SK-N-DZ (cell line): ENCODE results near the gene ALDH7A1. TPM values are rescaled to one million over a fixed set of nuclear protein-coding genes. Genes with fewer than 3 reads are reported as not detected.
"Not testable (repeated sequence)": the region's sequence is repeated elsewhere in the genome, so short reads cannot be mapped to it uniquely, and the experiment has no call there.

Experiments
- DNase-seq: peaks from one replicate; pipeline ENCODE4 v3.0.0-alpha.2; 2015; ENCODE audit warnings: low spot score
- polyA plus RNA-seq, 2 experiments: library from polyadenylated mRNA; depleted of rRNA; stranded (reverse); fragments of >200 nt; gene quantifications; 2 replicates each; pipeline ENCODE4 v1.2.3, GENCODE V29; 2014

ALDH7A1 gene
- 49.7 and 61.1 TPM in 2 replicates for polyA plus RNA-seq (2014; cell fraction: cytosol; rRNA removed)
- polyA plus RNA-seq (2014; cell fraction: nucleus; rRNA removed), result 54.0 and 60.3 TPM in 2 replicates

- DNase-seq, result peak; percentile 97
Measured at GRCh38 chr5:126594748-126595485, at the start of gene ALDH7A1. Gene ALDH7A1 (minus strand): TSS chr5:126595219. CDS start chr5:126595198, 21 bp downstream.

DNA sequence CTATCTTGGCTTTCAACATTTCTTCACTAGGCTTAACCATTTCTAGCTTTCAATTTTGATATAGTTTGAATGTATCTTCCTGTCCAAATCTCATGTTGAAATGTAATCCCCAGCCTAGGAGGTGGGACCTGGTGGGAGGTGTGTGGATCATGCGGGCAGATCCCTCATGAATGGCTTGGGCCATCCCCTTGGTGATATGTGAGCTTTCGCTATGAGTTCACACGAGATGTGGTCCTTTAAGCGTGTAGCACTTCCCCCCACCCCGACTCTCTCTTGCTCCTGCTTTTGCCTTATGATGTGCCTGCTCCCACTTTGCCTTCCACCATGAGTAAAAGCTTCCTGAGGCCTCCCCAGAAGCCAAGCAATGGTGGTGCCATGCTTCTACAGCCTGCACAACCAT is 46.4 kb upstream of the ALDH7A1 start:
- no peak for DNase-seq

DNA sequence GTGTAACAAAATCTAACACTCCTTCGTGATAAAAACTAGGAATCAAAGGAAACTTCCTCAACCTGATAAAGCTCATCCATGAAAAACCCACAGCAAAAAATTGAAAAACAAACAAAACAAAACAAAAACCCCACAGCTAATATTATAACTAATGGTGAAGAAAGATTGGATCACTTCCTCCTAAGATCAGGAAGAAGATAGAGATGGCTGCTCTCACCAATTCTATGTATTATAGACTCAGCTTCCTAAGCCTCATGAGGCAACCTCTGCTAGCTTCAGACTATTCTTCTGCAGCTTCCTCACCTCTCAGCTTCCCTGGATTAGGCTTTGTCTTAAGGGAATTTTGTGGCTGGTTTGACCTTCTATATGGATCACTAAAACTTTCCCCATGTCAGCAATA is 45.8 kb upstream of the ALDH7A1 start:
- no peak for DNase-seq

DNA sequence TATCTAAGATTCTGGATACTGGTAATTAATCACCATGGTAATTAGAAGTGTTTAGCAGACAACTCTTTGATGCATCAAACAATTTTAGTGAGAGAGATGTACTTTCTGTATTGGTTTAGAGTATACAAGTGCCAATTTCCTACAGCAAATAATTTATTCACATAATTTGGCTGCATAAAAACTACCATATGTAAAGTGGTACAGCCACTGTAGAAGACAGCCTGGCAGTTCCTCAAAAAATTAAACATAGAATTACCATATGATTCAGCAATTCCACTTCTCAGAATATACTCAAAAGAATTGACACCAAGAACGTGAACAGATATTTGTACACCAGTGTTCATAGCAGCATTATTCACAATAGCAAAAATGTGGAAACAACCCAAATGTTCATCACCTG is 41.9 kb upstream of the ALDH7A1 start:
- no peak for DNase-seq

DNA sequence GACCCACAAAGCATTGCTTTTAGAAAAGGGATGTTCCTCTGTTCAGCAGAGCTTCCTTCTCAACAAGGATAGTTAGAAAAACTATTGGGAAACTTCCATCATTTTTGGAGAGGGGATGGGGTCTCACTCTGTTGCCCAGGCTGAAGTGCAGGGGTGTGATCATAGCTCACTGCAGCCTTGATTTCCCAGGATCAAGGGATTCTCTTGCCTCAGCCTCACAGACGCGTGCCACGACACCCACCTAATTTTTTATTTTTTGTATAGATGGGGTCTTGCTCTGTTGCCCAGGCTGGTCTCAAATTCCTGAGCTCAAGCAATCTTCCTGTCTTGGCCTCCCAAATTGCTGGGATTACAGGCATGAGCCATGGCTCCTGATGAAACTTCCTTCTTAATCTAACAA is 40.6 kb upstream of the ALDH7A1 start:
- DNase-seq, result no peak

DNA sequence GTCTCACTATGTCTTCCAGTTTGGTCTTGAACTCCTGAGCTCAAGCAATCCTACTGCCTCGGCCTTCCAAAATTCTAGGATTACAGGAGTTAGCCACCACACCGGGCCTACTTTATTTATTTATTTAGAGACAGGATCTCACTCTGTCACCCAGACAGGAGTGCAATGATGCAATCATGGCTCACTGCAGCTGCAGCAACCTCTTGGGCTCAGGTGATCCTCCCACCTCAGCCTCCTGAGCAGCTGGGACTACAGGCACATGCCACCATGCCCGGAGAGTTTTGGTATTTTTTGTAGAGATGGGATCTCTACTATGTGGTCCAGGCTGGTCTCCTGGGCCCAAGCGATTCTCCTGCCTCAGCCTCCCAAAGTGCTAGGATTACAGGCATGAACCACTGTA is 38.5 kb upstream of the ALDH7A1 start:
- no peak for DNase-seq

DNA sequence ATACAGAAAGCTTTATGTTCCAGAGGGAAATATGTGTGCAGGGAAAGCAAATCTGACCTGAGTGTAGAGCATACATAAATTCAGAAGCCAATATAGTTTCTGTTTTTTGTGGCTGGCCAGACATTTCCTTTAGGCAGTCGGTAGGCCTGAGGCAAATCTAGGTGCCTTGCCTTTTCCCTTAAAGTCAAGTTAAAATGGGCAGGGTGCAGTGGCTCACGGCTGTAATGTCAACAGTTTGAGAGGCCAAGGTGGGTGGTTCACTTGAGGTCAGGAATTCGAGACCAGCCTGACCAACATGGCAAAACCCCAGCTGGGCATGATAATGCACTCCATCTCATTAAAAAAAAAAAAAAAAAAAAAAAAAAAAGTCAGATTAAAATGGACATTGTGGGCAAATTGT is 36.9 kb upstream of the ALDH7A1 start:
- DNase-seq, result no peak

GRCh38 chr5:126628102-126628501 is 33.1 kb upstream of the ALDH7A1 start:
- no peak for DNase-seq

- DNase-seq, result no peak
Measured at GRCh38 chr5:126624534-126624933, 29.5 kb upstream of the ALDH7A1 start.

DNA sequence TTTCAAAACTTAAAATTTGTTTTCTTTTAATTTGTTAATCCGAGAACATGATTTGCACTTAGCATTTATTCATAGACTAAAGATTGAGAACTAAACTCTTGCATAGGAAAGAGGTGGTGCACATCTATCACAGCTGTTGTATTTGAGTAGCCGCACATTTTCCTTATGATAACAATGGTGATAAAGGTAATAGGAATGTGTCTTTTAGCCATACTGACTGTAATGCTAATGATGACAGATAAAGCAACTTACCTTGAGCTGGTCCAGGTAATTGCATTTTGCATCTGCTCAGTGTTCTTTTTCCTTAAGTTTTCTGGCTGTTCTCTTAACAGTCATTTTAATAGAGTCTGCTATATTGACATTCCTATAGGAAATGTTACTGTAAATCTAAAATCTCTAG is 24.8 kb upstream of the ALDH7A1 start:
- DNase-seq, result no peak

- DNase-seq, result not testable (repeated sequence)
Measured at GRCh38 chr5:126617603-126618002, 22.6 kb upstream of the ALDH7A1 start.

DNA sequence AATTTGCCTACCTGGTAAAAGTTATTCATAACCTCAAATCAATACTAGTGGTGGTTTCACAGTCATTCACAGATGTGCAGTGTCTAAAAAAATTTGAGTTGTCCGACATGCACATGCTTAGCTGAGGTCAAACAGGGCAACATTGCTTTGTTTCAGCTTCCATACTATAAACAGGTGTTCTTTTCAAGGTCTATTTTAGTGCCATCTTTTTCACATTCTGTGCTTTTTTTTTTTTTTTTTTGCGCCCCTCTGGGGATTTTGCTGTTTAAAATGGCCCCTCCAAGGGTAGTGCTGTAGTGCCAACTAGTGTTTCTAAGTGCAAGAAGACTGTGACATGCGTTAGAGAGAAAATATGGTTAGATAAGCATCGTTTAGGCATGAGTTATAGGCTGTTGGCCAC is 20.3 kb upstream of the ALDH7A1 start:
- no peak for DNase-seq

GRCh38 chr5:126613941-126614592 is 19.0 kb upstream of the ALDH7A1 start:
- no peak for DNase-seq

- DNase-seq, result no peak
Measured at GRCh38 chr5:126610616-126611015, 15.6 kb upstream of the ALDH7A1 start.

DNA sequence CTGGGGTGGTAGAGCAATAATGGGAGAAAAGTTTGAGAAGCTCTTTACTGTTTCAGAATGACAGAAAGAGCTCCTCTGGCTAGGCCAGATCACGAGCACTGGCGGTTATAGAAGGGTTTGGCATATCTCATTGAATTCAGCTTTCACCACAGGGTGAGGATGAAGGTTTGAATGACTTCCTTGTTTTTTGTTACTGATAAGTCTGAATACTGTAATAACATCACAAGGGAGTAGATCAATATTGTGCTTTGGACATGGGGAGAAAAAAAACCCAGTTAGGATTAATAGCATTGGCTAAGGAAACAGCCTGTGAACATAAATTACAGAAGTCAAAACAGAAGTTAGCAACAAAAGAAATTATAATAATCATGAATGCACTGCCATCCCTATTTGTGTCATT is 15.1 kb upstream of the ALDH7A1 start:
- no peak for DNase-seq

- DNase-seq, result no peak
Measured at GRCh38 chr5:126605525-126605924, 10.5 kb upstream of the ALDH7A1 start.

DNA sequence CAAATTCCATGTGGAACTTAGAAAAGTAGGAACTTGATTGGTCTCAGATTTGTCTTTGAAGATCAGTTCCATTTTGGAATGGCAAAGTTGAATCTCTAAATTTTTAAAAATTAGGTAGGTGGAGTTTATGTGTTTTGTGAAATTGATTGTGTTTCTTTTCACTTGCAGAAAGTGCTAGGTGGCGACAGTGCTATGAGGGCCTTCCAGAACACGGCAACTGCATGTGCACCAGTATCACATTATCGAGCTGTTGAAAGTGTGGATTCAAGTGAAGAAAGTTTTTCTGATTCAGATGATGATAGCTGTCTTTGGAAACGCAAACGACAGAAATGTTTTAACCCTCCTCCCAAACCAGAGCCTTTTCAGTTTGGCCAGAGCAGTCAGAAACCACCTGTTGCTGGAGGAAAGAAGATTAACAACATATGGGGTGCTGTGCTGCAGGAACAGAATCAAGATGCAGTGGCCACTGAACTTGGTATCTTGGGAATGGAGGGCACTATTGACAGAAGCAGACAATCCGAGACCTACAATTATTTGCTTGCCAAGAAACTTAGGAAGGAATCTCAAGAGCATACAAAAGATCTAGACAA is 8.5 kb upstream of the ALDH7A1 start:
- DNase-seq, result no peak

- DNase-seq, result peak; percentile 80
Measured at GRCh38 chr5:126600631-126601511, 5.9 kb upstream of the ALDH7A1 start, which contains the start of gene PHAX. Gene PHAX (plus strand): TSS chr5:126600947. CDS start chr5:126600963, 16 bp downstream.

DNA sequence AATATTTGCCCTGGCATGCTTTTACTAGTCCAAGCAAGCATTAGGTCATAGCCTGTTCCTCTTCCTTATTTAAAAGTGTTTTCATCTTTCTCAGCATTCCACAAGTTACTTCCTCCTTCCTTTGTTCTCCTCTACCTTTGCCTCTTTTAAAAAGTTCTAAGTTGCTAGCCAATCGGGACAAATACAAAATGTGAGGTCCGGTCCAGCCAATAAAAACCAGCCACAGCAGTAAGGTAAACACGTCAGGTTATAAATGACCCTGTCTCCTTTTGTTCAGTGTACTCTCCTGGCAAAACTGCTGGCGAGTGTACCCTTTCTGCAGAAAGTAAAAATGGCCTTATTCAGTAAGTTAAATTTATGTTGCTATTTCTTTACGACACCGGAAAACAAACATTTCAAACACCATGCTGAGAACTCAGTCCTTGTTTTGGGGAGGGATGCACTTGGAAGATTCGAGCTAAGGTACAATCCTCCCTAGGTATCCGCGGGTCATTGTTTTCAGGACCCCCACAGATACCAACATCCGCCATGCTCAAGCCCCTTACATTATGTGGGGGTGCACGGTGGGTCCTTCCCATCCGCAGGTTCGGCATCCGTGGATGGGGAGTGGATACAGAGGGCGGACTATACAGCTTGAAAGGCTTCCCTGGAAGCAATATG is 5.1 kb upstream of the ALDH7A1 start:
- DNase-seq, result not testable (repeated sequence)

GRCh38 chr5:126599499-126599898 is 4.5 kb upstream of the ALDH7A1 start:
- DNase-seq, result no peak

DNA sequence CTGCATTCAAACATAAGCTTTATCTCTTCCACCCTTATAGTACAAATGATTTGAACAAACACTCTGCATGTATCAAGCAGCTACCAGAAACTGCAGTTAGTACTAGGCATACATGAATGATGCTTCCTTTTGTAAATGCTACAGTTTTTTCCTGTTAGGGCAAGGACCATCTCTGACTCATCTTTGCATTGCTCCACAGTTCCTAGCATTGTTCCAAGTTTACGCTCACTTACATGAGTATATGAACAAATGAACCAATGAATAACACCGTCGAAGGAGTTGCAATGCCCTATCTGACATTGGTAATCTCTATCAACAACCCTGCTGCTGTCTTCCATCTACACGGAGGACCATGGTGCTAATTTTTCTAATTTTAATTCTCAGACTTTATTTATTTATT is 2.1 kb upstream of the ALDH7A1 start:
- no peak for DNase-seq
